ENCODE results near the gene LRFN3. TPM values are rescaled to one million over a fixed set of nuclear protein-coding genes. Genes with fewer than 3 reads are reported as not detected.
A peak's percentile ranks its signal among the peaks of the same experiment; 100 is the strongest.

LRFN3 gene
- total and polyA plus RNA-seq, 2 of the 13 experiments (the other 11 are each of a cell fraction or from before 2014, with no cell fraction given) = 0.74 to 1.6 TPM

GRCh38 chr19:35963514-35963913, 27.3 kb downstream of the LRFN3 start (continued):
- TF ChIP-seq ZNF331 (CRISPR knock-in tag; IDR thresholded peaks at IDR 0.05) = peak; percentile 89
- peak; percentile 47; the same call in 1 of the 2 replicates for TF ChIP-seq ETV5 (CRISPR knock-in tag; IDR thresholded peaks at IDR 0.05; ENCODE audit: borderline replicate concordance)
- no peak for TF ChIP-seq ADNP (CRISPR knock-in tag; IDR thresholded peaks at IDR 0.05)
- TF ChIP-seq, protein P1, sequence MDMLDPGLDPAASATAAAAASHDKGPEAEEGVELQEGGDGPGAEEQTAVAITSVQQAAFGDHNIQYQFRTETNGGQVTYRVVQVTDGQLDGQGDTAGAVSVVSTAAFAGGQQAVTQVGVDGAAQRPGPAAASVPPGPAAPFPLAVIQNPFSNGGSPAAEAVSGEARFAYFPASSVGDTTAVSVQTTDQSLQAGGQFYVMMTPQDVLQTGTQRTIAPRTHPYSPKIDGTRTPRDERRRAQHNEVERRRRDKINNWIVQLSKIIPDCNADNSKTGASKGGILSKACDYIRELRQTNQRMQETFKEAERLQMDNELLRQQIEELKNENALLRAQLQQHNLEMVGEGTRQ (IDR thresholded peaks at IDR 0.05; ENCODE audit: low read depth, low read length) = no peak
- TF ChIP-seq, protein P1 (CRISPR knock-in tag; IDR thresholded peaks at IDR 0.05; ENCODE audit: borderline replicate concordance) = no peak
- peak; percentile 42; the same call in 1 of the 2 replicates for TF ChIP-seq FOSL2 (CRISPR knock-in tag; IDR thresholded peaks at IDR 0.05)
- no peak for TF ChIP-seq MTF2 (CRISPR knock-in tag; IDR thresholded peaks at IDR 0.05; ENCODE audit: borderline replicate concordance)
- TF ChIP-seq SRSF1 (optimal IDR thresholded peaks at IDR 0.05; ENCODE audit: low read depth, low read length) = no peak
- no peak for TF ChIP-seq MATR3 (CRISPR knock-in tag; IDR thresholded peaks at IDR 0.05)
- no peak for TF ChIP-seq ZSCAN12 (CRISPR knock-in tag; IDR thresholded peaks at IDR 0.05)
- peak; percentile 60; the same call in 1 of the 2 replicates for TF ChIP-seq ZNF563 (CRISPR knock-in tag; IDR thresholded peaks at IDR 0.05)
- no peak for TF ChIP-seq HNRNPL (IDR thresholded peaks at IDR 0.05; ENCODE audit: low read depth, low read length)
- no peak; the same call in 1 of the 2 replicates for TF ChIP-seq XBP1 (CRISPR knock-in tag; IDR thresholded peaks at IDR 0.05)
- TF ChIP-seq MYC (CRISPR knock-in tag; IDR thresholded peaks at IDR 0.05; ENCODE audit: borderline replicate concordance) = peak; percentile 37; the same call in 1 of the 2 replicates
- no peak for TF ChIP-seq AKAP8 (CRISPR knock-in tag; IDR thresholded peaks at IDR 0.05)
- peak; percentile 96 for TF ChIP-seq WIZ (CRISPR knock-in tag; IDR thresholded peaks at IDR 0.05)
- TF ChIP-seq REST (IDR thresholded peaks at IDR 0.05; ENCODE audit: borderline replicate concordance in 1 of 2, low read depth in 1 of 2, low read length in 2 of 2) = peak; percentile 99
- TF ChIP-seq MAFF (IDR thresholded peaks at IDR 0.05; ENCODE audit: low read depth, low read length) = no peak
- TF ChIP-seq HBP1 (CRISPR knock-in tag; IDR thresholded peaks at IDR 0.05; ENCODE audit: low read depth) = peak; percentile 90
- peak; percentile 66; the same call in 1 of the 2 replicates for TF ChIP-seq ZMAT3 (CRISPR knock-in tag; conservative IDR thresholded peaks at IDR 0.05)
- TF ChIP-seq SRSF9 (IDR thresholded peaks at IDR 0.05; ENCODE audit: borderline replicate concordance, insufficient read depth, low read depth, low read length, poor library complexity, severe bottlenecking) = no peak
- TF ChIP-seq AGO2 (optimal IDR thresholded peaks at IDR 0.05; ENCODE audit: low read depth, low read length) = no peak

Data from HepG2 (cell line).